Measurements from ENCODE around the gene ACSL3.

DNA sequence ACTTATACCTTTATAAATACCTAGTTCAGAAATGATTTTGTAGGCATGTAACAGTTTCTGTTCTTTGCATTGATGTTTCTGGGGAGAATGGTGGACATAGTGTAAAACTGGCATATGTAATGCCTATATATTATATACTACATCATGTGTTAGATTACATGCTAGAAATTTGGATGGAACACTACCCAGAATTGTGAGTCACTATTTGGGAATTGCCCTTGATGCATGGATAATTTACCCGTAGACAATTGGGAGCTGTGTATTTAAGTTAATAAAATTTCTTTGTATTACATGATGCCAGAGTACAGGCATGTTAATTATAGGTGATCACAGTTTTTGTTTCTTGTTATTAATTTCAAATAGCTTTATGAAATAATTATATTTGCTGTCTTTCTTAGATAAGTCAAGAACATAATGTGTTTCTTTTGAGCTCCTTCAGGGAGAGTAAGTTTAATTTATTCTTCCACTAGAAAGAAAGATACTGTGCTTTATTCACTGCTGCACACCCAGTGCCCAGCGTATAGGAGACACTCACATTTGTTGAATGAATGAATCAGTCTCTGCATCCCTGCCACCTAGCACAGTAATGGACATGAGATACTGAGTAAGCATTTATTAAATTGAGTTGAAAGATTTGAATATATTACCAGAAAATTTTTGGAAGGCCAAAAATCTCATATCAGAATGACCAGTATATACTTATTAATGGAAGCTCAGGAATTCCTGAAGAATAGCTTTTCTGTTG is 16.9 kb downstream of the ACSL3 start:
- TF ChIP-seq POLR2A (IDR thresholded peaks at IDR 0.05): no peak
- TF ChIP-seq, protein P1, sequence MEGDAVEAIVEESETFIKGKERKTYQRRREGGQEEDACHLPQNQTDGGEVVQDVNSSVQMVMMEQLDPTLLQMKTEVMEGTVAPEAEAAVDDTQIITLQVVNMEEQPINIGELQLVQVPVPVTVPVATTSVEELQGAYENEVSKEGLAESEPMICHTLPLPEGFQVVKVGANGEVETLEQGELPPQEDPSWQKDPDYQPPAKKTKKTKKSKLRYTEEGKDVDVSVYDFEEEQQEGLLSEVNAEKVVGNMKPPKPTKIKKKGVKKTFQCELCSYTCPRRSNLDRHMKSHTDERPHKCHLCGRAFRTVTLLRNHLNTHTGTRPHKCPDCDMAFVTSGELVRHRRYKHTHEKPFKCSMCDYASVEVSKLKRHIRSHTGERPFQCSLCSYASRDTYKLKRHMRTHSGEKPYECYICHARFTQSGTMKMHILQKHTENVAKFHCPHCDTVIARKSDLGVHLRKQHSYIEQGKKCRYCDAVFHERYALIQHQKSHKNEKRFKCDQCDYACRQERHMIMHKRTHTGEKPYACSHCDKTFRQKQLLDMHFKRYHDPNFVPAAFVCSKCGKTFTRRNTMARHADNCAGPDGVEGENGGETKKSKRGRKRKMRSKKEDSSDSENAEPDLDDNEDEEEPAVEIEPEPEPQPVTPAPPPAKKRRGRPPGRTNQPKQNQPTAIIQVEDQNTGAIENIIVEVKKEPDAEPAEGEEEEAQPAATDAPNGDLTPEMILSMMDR (IDR thresholded peaks at IDR 0.05): no peak
- no peak for TF ChIP-seq POLR2AphosphoS5 (IDR thresholded peaks at IDR 0.05)
- TF ChIP-seq EP300 (IDR thresholded peaks at IDR 0.05; ENCODE audit: low read depth): no peak

Data from transverse colon (tissue), 4 donors.